ENCODE measurements around the gene WDSUB1.
A peak's percentile ranks its signal among the peaks of the same experiment; 100 is the strongest.

The WDSUB1 gene

DNA sequence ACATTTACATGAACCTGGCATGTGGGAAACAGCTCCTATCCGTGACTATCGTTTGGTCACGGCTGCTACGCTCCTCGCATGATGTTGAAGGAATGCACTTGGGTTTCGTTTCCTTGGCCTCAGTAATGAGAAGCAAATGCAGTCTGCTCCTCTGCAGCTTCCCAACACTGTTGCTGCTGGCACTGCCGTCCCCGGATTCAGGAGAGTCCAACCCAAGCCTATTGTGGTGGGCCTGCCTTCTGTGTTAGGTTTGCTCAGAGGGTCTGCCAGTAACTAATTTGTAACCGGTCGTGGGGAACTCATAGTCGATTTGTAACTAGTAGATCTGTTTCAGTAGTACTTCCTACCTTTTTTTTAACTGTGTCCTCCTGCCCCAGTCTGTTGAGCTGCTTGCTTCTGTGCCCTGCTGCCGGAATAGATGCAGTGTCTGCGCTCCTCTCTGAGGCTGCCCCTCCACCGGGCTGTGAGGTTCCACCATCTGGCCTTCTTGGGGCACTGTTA is 58.4 kb downstream of the WDSUB1 start:
- peak; percentile 81 for DNase-seq (ENCODE audit: extremely low read depth, low read depth)
- TF ChIP-seq, protein P1, sequence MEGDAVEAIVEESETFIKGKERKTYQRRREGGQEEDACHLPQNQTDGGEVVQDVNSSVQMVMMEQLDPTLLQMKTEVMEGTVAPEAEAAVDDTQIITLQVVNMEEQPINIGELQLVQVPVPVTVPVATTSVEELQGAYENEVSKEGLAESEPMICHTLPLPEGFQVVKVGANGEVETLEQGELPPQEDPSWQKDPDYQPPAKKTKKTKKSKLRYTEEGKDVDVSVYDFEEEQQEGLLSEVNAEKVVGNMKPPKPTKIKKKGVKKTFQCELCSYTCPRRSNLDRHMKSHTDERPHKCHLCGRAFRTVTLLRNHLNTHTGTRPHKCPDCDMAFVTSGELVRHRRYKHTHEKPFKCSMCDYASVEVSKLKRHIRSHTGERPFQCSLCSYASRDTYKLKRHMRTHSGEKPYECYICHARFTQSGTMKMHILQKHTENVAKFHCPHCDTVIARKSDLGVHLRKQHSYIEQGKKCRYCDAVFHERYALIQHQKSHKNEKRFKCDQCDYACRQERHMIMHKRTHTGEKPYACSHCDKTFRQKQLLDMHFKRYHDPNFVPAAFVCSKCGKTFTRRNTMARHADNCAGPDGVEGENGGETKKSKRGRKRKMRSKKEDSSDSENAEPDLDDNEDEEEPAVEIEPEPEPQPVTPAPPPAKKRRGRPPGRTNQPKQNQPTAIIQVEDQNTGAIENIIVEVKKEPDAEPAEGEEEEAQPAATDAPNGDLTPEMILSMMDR (IDR thresholded peaks at IDR 0.05; ENCODE audit: low read depth, low read length): no peak

DNA sequence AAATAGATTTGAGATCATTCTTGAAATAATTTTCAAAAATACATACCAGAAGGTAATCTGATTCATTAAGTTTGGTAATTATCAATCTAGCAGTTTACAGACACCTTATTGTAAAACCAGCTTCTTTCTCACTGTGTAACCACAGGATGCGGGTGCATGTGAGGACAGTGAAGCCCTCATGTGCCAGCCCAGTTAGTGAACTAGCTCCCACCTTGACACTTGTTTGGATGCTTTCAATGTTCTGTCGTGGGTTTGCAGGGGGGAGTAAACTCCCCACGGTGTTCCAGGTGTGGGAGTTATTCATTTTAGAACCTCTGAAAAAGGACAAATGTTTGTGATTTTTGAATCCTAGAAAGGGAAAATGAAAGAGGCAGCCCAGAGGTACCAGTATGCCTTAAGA is 59.0 kb downstream of the WDSUB1 start:
- no peak for DNase-seq (ENCODE audit: extremely low read depth, low read depth)
- TF ChIP-seq, protein P1 (IDR thresholded peaks at IDR 0.05; ENCODE audit: low read depth, low read length): no peak

DNA sequence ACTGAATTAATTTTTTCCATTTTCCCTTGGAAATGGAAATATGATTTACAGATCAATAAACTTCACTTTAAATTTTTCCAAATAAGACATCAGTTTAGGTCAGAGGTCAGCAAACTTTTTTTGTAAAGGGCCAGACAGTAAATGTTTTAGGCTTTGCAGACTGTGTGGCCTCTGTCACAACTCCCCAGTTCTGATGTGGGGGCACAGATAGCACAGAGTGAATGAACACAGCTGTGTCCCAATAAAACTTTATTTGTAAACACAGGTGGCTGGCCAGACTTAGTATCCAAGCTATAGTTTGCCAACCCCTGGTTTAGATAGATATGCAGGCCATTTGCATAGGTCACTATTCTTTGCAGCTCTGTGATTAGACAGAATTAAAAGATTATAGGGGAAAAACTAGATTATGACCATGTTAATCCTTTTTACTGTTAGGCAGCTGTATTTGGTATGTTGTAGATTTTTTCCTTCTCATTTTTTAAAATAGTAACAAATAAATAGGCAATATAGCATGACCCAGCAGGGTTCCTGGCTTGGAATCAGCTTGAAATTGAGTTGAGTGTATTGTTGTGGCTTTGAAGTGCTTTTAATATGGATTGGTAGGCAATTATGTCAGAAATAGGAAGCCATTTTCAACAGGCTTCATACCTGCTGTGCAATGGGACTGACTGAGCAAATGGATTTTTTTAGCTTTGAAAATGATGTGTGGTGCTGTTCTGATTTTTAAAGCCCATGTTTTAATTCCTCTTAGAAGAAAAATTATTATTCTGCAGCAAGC is 59.7 kb downstream of the WDSUB1 start:
- TF ChIP-seq, protein P1 (IDR thresholded peaks at IDR 0.05; ENCODE audit: low read depth, low read length): no peak
- DNase-seq (ENCODE audit: extremely low read depth, low read depth): no peak

DNA sequence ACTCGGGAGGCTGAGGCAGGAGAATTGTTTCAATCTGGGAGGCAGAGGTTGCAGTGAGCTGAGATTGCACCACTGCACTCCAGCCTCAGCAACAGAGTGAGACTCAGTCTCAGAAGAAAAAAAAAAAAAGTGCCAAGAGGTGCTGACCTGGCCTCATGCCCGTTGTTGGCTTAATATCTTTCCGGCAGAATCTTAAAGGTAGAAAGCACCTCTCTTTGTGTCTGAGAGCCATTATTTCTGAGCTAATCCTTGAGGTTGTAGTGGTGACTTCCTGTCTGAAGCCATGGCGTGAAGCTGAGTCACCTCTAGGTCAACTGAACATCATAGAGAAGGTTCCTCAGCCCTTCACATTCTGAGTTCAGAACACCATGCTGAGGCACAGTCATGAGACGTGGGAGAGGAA is 60.4 kb downstream of the WDSUB1 start:
- no peak for DNase-seq (ENCODE audit: extremely low read depth, low read depth)
- TF ChIP-seq, protein P1 (IDR thresholded peaks at IDR 0.05; ENCODE audit: low read depth, low read length): no peak

DNA sequence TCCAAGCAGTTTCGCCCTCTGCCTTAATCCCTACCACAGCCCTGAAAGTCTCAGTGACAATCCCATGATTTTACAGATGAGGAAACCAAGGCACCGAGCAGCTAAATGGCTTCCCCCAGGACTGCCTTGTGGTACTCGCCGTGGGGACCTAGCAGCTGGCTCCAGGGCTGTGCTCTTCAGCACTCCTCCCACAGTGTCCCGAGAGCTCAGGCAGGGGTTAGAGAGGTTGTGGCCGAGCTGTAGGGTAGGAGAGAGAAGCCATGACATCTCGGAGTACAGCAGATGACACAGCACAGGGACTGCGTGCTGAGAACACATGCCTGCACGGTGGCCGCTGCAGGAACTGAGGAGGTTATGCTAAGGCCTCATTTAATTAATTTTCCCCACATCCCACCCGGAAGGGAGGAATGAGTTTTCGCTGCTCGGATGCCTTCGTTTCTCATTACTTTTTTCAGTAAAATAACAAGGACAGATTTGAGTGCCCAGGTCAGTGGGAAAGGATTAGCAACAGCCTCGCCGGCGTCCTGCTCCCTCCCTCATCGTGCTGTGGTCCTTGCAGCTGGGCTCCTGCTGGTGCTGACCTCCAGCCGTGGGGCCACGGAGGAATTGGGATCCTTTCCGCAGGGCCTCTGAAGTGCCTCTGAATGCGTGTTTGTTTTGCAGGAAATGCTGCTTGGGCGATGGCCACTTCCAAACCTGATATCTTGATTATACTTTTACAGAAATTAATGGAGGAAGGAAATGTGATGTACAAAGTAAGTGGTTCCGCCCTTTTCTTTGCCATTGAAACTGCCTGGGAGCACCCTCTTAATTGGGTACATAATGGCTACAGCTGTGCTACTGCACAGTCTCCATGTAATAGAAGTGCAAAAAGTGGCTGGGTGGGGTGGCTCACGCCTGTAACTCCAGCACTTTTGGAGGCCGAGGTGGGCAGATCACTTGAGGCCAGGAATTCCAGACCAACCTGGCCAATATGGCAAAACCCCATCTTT is 61.2 kb downstream of the WDSUB1 start:
- TF ChIP-seq, protein P1 (IDR thresholded peaks at IDR 0.05; ENCODE audit: low read depth, low read length): no peak
- no peak for DNase-seq (ENCODE audit: extremely low read depth, low read depth)

DNA sequence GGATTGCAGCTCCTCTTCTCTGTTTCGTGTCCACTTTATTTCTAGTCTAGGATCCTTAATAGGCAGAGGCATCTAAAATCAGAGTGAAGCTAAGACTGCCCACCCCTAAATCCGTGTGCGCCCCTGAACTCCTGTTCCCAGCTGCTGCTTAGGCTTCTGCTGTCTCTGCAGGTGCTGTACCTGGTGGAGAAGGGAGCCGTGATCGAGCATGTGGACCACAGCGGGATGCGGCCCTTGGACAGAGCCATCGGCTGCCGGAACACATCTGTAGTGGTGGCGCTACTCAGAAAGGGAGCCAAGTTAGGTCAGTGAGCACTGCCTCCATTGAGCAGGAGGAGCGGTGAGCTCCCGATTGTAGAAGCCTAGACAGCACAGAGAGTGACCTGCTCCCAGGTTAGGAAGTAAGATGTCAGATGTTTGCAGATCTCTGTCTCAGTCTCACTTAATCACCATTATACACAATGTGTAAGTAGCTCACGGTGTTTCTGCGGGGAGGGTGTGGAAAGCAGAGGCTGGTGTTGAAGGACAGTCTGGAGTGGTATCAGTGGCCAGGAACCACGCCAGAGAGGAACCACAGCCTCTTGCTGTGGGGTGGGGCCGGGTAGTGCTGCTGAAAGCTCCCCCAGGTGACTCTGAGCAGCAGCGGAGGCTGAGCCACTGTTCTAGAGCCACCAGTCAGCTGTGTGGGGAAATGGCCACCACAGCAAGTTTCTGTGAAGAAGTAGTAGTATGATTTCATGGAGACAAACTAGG is 62.3 kb downstream of the WDSUB1 start:
- TF ChIP-seq, protein P1 (IDR thresholded peaks at IDR 0.05; ENCODE audit: low read depth, low read length): no peak
- no peak for DNase-seq (ENCODE audit: extremely low read depth, low read depth)
